IMR-90 (cell line): Measurements from ENCODE around the gene CXorf38.

ENCODE experiments used
- CTCF ChIP-seq: conservative IDR thresholded peaks from 2 replicates; pipeline ENCODE4 v1.5.1; 2012; ENCODE audit warnings: mild to moderate bottlenecking, low read depth, low read length, improper control_type of control experiment
- MAFK ChIP-seq: IDR thresholded peaks from 2 replicates; pipeline ENCODE4 v1.6.1; 2012; ENCODE audit warnings: low read depth, low read length, improper control_type of control experiment
- NFE2L2 ChIP-seq: fragments of 150-350 bp; IDR thresholded peaks from 2 replicates; pipeline ENCODE4 v1.6.1; 2016; ENCODE audit warnings: low read depth, mild to moderate bottlenecking, low read length
- POLR2A ChIP-seq: IDR thresholded peaks from 2 replicates; pipeline ENCODE4 v1.6.1; 2012; ENCODE audit warnings: mild to moderate bottlenecking, low read depth, low read length
- RCOR1 ChIP-seq: IDR thresholded peaks from 2 replicates; pipeline ENCODE4 v1.6.1; 2012; ENCODE audit warnings: mild to moderate bottlenecking, low read length, improper control_type of control experiment; ENCODE audit not compliant: insufficient replicate concordance

DNA sequence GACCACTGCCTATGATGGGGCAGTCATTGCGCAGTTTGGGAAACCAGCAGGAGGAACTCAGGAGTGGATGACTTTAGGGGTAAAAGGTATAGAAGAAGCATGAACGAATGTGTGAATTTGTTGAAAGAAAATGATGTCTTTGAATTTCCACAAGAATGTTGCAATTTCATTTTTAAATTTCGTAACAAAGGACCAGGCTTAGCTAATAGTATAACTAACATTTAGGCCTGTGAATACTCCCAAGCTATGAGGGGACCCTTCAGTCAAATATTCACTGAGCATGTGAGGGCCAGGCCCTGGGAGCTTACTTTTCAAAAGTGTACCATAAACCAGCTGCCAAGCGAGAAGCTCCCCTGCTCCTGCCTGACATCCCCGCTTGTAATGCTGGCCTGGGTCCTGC, 18.9 kb downstream of the CXorf38 start:
- TF ChIP-seq POLR2A (no peak), CTCF (no peak), MAFK (no peak), NFE2L2 (no peak), RCOR1 (no peak)
